GM12892 (cell line): Measurements from ENCODE around the gene SLC16A3.

Source experiments
- POLR2A ChIP-seq: IDR thresholded peaks from 2 replicates; pipeline ENCODE4 v1.6.1; 2011; ENCODE audit warnings: low read depth, low read length, control low read depth
- POLR2AphosphoS5 ChIP-seq: IDR thresholded peaks from 2 replicates; pipeline ENCODE4 v1.6.1; 2011; ENCODE audit warnings: low read depth, low read length, control low read depth
- TAF1 ChIP-seq: IDR thresholded peaks from 2 replicates; pipeline ENCODE4 v1.6.1; 2011; ENCODE audit warnings: low read depth, mild to moderate bottlenecking, control low read depth, low read length, borderline replicate concordance

- TF ChIP-seq POLR2A (no peak), POLR2AphosphoS5 (no peak), TAF1 (no peak)
Observed at GRCh38 chr17:82226809-82227628, 1.8 kb upstream of the SLC16A3 start.
